ENCODE results near the gene SCGN.

Gene SCGN

GRCh38 chr6:25652007-25652515 is at the start of gene SCGN:
TSS of gene SCGN (plus strand) at chr6:25652215. CDS start at chr6:25652404, 189 bp downstream.
- DNase-seq, result peak; percentile 90

GRCh38 chr6:25602674-25602982 is 49.4 kb upstream of the SCGN start:
- DNase-seq, result no peak

- no peak for DNase-seq
Observed at GRCh38 chr6:25603251-25603650, 48.8 kb upstream of the SCGN start.

GRCh38 chr6:25606151-25606550 is 45.9 kb upstream of the SCGN start:
- no peak for DNase-seq

- no peak for DNase-seq
Observed at GRCh38 chr6:25608558-25609174, 43.3 kb upstream of the SCGN start.

GRCh38 chr6:25612666-25613065 is 39.3 kb upstream of the SCGN start:
- no peak for DNase-seq

- DNase-seq, result no peak
Observed at GRCh38 chr6:25613415-25613814, 38.6 kb upstream of the SCGN start.

GRCh38 chr6:25614052-25614451 is 38.0 kb upstream of the SCGN start:
- no peak for DNase-seq

GRCh38 chr6:25615471-25615870 is 36.5 kb upstream of the SCGN start:
- no peak for DNase-seq

- no peak for DNase-seq
Observed at GRCh38 chr6:25617997-25618396, 34.0 kb upstream of the SCGN start.

GRCh38 chr6:25619217-25619616 is 32.8 kb upstream of the SCGN start:
- DNase-seq, result no peak

- no peak for DNase-seq
Observed at GRCh38 chr6:25620391-25620790, 31.6 kb upstream of the SCGN start.

GRCh38 chr6:25623065-25623464 is 28.9 kb upstream of the SCGN start:
- DNase-seq, result no peak

GRCh38 chr6:25623879-25624278 is 28.1 kb upstream of the SCGN start:
- DNase-seq, result no peak

GRCh38 chr6:25627001-25627400 is 25.0 kb upstream of the SCGN start:
- no peak for DNase-seq

- DNase-seq, result no peak
Observed at GRCh38 chr6:25628471-25629197, 23.4 kb upstream of the SCGN start.

GRCh38 chr6:25629198-25629576 is 22.8 kb upstream of the SCGN start:
- DNase-seq, result no peak

GRCh38 chr6:25630508-25631278 is 21.3 kb upstream of the SCGN start:
- peak; percentile 44 for DNase-seq

- no peak for DNase-seq
Observed at GRCh38 chr6:25635886-25636317, 16.1 kb upstream of the SCGN start.

- DNase-seq, result no peak
Observed at GRCh38 chr6:25637211-25637610, 14.8 kb upstream of the SCGN start.

GRCh38 chr6:25637960-25638434 is 14.0 kb upstream of the SCGN start:
- peak; percentile 41 for DNase-seq

GRCh38 chr6:25639653-25640052 is 12.4 kb upstream of the SCGN start:
- no peak for DNase-seq

GRCh38 chr6:25640446-25640845 is 11.6 kb upstream of the SCGN start:
- DNase-seq, result no peak

GRCh38 chr6:25640891-25641290 is 11.1 kb upstream of the SCGN start:
- peak; percentile 52 for DNase-seq
